HG03575 (cell line): ENCODE results near the gene RMP24.

Experiments
- ATAC-seq: cut with Tn5 transposase; IDR thresholded peaks from one replicate; pipeline ENCODE4 v1.9.1; 2021; ENCODE audit not compliant: unreplicated experiment, insufficient number of reproducible peaks, low FRiP score; ENCODE audit errors: extremely low read depth

Gene RMP24

GRCh38 chr18:35972197-35973000 is at the start of gene RMP24:
RMP24 (plus strand) TSS chr18:35972679.
- ATAC-seq, result peak; percentile 74

- ATAC-seq, result no peak
Measured at GRCh38 chr18:35923939-35924684, 48.4 kb upstream of the RMP24 start.

- ATAC-seq, result no peak
Measured at GRCh38 chr18:35926884-35927283, 45.6 kb upstream of the RMP24 start.

- no peak for ATAC-seq
Measured at GRCh38 chr18:35927430-35927829, 45.0 kb upstream of the RMP24 start.

GRCh38 chr18:35933982-35934381 is 38.5 kb upstream of the RMP24 start:
- ATAC-seq, result no peak

- no peak for ATAC-seq
Measured at GRCh38 chr18:35934891-35935290, 37.6 kb upstream of the RMP24 start.

- ATAC-seq, result no peak
Measured at GRCh38 chr18:35935805-35936204, 36.7 kb upstream of the RMP24 start.

GRCh38 chr18:35936951-35937350 is 35.5 kb upstream of the RMP24 start:
- ATAC-seq, result no peak

- ATAC-seq, result no peak
Measured at GRCh38 chr18:35938158-35938557, 34.3 kb upstream of the RMP24 start.

GRCh38 chr18:35938562-35938961 is 33.9 kb upstream of the RMP24 start:
- ATAC-seq, result no peak

- ATAC-seq, result no peak
Measured at GRCh38 chr18:35939138-35939537, 33.3 kb upstream of the RMP24 start.

GRCh38 chr18:35941299-35941698 is 31.2 kb upstream of the RMP24 start:
- ATAC-seq, result no peak

- no peak for ATAC-seq
Measured at GRCh38 chr18:35942133-35942532, 30.3 kb upstream of the RMP24 start.

- ATAC-seq, result no peak
Measured at GRCh38 chr18:35942661-35943060, 29.8 kb upstream of the RMP24 start.

GRCh38 chr18:35948080-35948479 is 24.4 kb upstream of the RMP24 start:
- ATAC-seq, result no peak

GRCh38 chr18:35949090-35949489 is 23.4 kb upstream of the RMP24 start:
- no peak for ATAC-seq

GRCh38 chr18:35949903-35950627 is 22.4 kb upstream of the RMP24 start:
- ATAC-seq, result no peak

GRCh38 chr18:35950628-35950982 is 21.9 kb upstream of the RMP24 start:
- no peak for ATAC-seq

GRCh38 chr18:35953688-35954087 is 18.8 kb upstream of the RMP24 start:
- ATAC-seq, result no peak

GRCh38 chr18:35956226-35956625 is 16.3 kb upstream of the RMP24 start:
- ATAC-seq, result no peak
